ENCODE results near the gene CLPTM1L.

CLPTM1L gene

DNA sequence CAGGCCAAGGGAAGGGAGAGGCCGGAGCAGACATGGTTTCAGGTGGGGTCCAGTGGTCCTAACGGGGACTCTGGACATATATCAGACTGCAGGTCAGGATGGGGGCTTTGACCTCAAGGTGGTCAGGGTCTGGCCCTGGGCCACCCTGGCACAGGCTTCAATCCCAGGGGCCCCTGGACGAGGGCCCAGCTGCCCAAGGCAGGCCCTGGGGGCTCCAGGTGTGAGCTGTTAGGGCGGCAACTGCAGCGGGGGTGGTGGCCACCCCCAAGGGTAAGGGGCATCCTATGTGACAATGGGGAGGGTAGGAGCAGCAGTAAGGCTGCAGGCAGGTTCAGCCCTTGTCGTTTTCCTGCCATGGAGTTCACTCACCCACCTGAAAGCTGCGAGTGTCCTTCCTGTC is 45.4 kb upstream of the CLPTM1L start:
- H3K4me3 ChIP-seq (ENCODE audit: low read length) = no peak overlapping the region
- TF ChIP-seq, protein P1, sequence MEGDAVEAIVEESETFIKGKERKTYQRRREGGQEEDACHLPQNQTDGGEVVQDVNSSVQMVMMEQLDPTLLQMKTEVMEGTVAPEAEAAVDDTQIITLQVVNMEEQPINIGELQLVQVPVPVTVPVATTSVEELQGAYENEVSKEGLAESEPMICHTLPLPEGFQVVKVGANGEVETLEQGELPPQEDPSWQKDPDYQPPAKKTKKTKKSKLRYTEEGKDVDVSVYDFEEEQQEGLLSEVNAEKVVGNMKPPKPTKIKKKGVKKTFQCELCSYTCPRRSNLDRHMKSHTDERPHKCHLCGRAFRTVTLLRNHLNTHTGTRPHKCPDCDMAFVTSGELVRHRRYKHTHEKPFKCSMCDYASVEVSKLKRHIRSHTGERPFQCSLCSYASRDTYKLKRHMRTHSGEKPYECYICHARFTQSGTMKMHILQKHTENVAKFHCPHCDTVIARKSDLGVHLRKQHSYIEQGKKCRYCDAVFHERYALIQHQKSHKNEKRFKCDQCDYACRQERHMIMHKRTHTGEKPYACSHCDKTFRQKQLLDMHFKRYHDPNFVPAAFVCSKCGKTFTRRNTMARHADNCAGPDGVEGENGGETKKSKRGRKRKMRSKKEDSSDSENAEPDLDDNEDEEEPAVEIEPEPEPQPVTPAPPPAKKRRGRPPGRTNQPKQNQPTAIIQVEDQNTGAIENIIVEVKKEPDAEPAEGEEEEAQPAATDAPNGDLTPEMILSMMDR (IDR thresholded peaks at IDR 0.05; ENCODE audit: insufficient read depth, low read depth, low read length, missing control alignments) = no peak
- no peak for DNase-seq (ENCODE audit: low read depth)

DNA sequence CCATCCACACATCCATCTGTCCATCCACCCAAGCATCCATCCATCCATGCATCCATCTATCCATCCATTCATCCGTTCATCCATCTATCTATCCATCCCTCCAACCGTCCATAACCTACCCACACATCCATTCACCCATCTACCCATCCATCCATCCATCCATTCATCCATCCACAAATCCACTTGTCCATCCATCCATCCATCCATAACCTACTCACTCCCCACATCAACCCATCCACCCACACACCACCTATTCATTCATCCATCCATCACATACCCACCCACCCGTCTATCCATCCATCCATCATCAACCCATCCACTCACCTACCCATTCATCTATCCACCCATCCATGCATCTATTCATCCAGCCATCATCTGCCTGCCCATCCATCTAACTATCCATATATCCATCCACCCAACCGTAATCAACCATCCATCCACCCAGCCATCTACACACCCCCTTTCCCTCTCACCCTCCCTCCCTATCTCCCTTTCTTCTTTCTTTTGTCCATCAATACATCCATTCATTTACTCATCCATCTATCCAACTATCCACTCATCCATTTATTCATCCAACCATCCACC is 43.6 kb upstream of the CLPTM1L start:
- TF ChIP-seq, protein P1 (IDR thresholded peaks at IDR 0.05; ENCODE audit: insufficient read depth, low read depth, low read length, missing control alignments) = no peak
- DNase-seq (ENCODE audit: low read depth) = no peak
- no peak overlapping the region for H3K4me3 ChIP-seq (ENCODE audit: low read length)

DNA sequence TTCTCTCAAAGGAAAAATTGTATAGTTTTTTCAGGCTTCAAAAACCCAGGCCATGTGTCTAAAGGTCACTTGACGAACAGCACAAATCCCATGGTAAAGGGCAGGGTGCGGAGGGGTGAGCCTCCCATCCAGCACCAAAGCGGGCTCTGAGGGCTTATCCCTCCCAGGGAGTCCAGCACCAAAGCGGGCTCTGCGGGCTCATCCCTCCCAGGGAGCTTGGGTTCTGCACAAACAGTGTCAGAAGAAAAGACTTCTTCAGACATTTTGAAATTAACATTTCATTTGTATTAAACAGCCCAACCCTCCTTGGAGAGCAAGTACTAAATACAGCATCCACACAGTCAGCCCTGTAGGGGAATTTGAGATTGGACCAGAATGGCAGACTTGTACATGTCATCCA is 43.0 kb upstream of the CLPTM1L start:
- H3K4me3 ChIP-seq (ENCODE audit: low read length) = no peak overlapping the region
- no peak for DNase-seq (ENCODE audit: low read depth)
- TF ChIP-seq, protein P1 (IDR thresholded peaks at IDR 0.05; ENCODE audit: insufficient read depth, low read depth, low read length, missing control alignments) = no peak

GRCh38 chr5:1387059-1387755 is 42.3 kb upstream of the CLPTM1L start:
- H3K4me3 ChIP-seq (ENCODE audit: low read length) = no peak overlapping the region
- TF ChIP-seq, protein P1 (IDR thresholded peaks at IDR 0.05; ENCODE audit: insufficient read depth, low read depth, low read length, missing control alignments) = no peak
- no peak for DNase-seq (ENCODE audit: low read depth)

GRCh38 chr5:1386274-1386717 is 41.4 kb upstream of the CLPTM1L start:
- peak; percentile 24 for DNase-seq (ENCODE audit: low read depth)
- TF ChIP-seq, protein P1 (IDR thresholded peaks at IDR 0.05; ENCODE audit: insufficient read depth, low read depth, low read length, missing control alignments) = no peak
- peak overlapping the region; percentile 54 for H3K4me3 ChIP-seq (ENCODE audit: low read length)

DNA sequence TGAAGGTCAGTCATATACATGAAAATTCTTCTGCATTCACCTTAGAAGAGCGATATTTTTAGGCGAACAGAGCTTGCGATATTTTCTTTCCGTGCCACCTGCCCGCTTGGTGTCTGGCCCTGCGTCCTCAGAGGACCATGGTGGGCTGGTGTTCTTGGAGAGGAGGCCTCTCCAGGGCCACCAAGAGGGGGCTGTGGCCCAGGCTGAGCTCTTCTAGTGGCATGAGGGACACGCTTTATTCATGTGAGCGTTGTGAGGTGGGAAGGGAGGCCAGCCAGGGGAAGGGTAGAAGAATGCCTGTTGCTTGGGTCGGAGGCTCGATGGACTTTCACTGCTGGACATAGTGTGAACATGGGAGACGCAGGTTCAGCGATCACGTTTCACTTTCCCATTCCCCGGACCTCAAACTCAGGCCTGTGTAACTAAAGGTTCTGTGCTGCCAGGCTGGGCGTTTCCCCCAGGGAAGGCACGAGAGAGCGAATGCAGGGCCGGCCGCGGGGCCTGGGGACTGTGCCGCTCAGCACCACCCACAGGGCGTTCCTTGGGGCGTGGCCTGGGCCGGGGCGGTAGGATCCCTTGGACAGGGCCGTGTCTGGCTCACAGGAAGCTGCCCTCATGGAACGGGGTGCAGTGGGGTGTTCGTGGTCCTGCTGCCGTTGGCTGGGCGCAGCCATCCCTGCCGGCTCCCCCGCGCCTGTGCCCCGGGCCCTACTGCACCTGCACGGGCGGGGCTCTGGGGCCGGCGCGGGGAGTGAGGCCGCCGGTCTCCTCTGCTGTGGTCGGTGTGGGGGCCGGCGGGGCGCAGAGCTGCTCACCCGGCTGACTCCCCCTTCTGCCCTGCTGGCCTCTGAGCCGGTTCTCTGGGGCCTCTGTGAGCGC is 40.7 kb upstream of the CLPTM1L start:
- TF ChIP-seq, protein P1 (IDR thresholded peaks at IDR 0.05; ENCODE audit: insufficient read depth, low read depth, low read length, missing control alignments) = no peak
- DNase-seq (ENCODE audit: low read depth) = peak; percentile 56
- H3K4me3 ChIP-seq (ENCODE audit: low read length) = peak overlapping the region; percentile 54
